PC-9 (cell line): Measurements from ENCODE around the gene NSL1. TPM values are rescaled to one million over a fixed set of nuclear protein-coding genes. Genes with fewer than 3 reads are reported as not detected.

Experiments used
- BruUV-seq: library from RNA; stranded (reverse); fragments of 400-500 nt; replicated peaks from 2 replicates; lab custom pipeline; 2021; lab: Mats Ljungman, UMichigan
- CTCF ChIA-PET: fragments of 300-600 bp; sonication (Branson Sonifier 250); formaldehyde crosslinking; loops from one replicate; lab custom pipeline; 2022; ENCODE audit warnings: antibody characterized with exemption; lab: Charles Lee
- POLR2A ChIA-PET: fragments of 300-600 bp; sonication (Branson Sonifier 250); formaldehyde crosslinking; loops from one replicate; lab custom pipeline; 2022; ENCODE audit warnings: antibody characterized with exemption; ENCODE audit not compliant: unreplicated experiment; lab: Charles Lee
- DNase-seq, 2 experiments: peaks; one replicate each; pipeline versions ENCODE4 v3.0.0 to v3.0.0-alpha.2; 2015 to 2022; ENCODE audit warnings: mixed read lengths in 1 of 2
- H2AFZ ChIP-seq: fragments of 200-600 bp; sonication (generic); 2 replicates; pipeline ENCODE4 v1.8.1; 2017; ENCODE audit warnings: antibody characterized with exemption
- H3F3A ChIP-seq: fragments of 200-600 bp; sonication (generic); 2 replicates; pipeline ENCODE4 v1.8.1; 2017; ENCODE audit warnings: antibody characterized with exemption, mild to moderate bottlenecking, low read depth; ENCODE audit not compliant: insufficient read depth
- H3K27ac ChIP-seq: fragments of 200-600 bp; sonication (generic); 2 replicates; pipeline ENCODE4 v1.6.1; 2016; ENCODE audit warnings: mixed run types
- H3K27me3 ChIP-seq: fragments of 200-600 bp; sonication (generic); 2 replicates; pipeline ENCODE4 v1.6.1; 2016; ENCODE audit warnings: low read depth, mixed run types; ENCODE audit not compliant: insufficient read depth
- H3K36me3 ChIP-seq: fragments of 200-600 bp; sonication (generic); 2 replicates; pipeline ENCODE4 v1.6.1; 2016; ENCODE audit warnings: low read depth, mixed run types
- H3K4me1 ChIP-seq: fragments of 200-600 bp; sonication (generic); replicated peaks from 2 replicates; pipeline ENCODE4 v1.6.1; 2016; ENCODE audit warnings: mixed run types; ENCODE audit not compliant: insufficient read depth
- H3K4me2 ChIP-seq: fragments of 200-600 bp; sonication (generic); 2 replicates; pipeline ENCODE4 v1.6.1; 2017; ENCODE audit warnings: mixed run types
- H3K4me3 ChIP-seq: fragments of 200-600 bp; sonication (generic); 2 replicates; pipeline ENCODE4 v1.6.1; 2016; ENCODE audit warnings: mixed run types
- H3K79me2 ChIP-seq: fragments of 200-600 bp; sonication (generic); 2 replicates; pipeline ENCODE4 v1.6.1; 2017; ENCODE audit warnings: low read depth, mixed run types
- H3K9me2 ChIP-seq: fragments of 200-600 bp; sonication (generic); 2 replicates; pipeline ENCODE4 v1.8.1; 2017; ENCODE audit warnings: mild to moderate bottlenecking; ENCODE audit not compliant: insufficient read depth
- H3K9me3 ChIP-seq: fragments of 200-600 bp; sonication (generic); 2 replicates; pipeline ENCODE4 v1.8.1; 2016; ENCODE audit warnings: low read depth; ENCODE audit not compliant: insufficient read depth
- H4K20me1 ChIP-seq: fragments of 200-600 bp; sonication (generic); 2 replicates; pipeline ENCODE4 v1.8.1; 2017; ENCODE audit not compliant: insufficient read depth
- CTCF ChIP-seq: fragments of 200-600 bp; sonication (generic); conservative IDR thresholded peaks from 2 replicates; pipeline ENCODE4 v1.6.1; 2017; ENCODE audit warnings: mixed run types, antibody characterized with exemption, mild to moderate bottlenecking, moderate library complexity
- EZH2 ChIP-seq: fragments of 200-600 bp; sonication (generic); IDR thresholded peaks from 2 replicates; pipeline ENCODE4 v1.8.0; 2017; ENCODE audit warnings: antibody characterized with exemption, low read depth
- intact Hi-C: fragments of 100-400 bp; cut with micrococcal nuclease; formaldehyde crosslinking; loops from one replicate; pipeline ENCODE4 v1.10.0; 2022; ENCODE audit not compliant: unreplicated experiment
- total RNA-seq: library from RNA; stranded (reverse); gene quantifications from 2 replicates; pipeline ENCODE4 v1.2.3, GENCODE V29; 2021

Gene NSL1
- total RNA-seq, 1 experiment from 2014 or later = 32.4 TPM

DNA sequence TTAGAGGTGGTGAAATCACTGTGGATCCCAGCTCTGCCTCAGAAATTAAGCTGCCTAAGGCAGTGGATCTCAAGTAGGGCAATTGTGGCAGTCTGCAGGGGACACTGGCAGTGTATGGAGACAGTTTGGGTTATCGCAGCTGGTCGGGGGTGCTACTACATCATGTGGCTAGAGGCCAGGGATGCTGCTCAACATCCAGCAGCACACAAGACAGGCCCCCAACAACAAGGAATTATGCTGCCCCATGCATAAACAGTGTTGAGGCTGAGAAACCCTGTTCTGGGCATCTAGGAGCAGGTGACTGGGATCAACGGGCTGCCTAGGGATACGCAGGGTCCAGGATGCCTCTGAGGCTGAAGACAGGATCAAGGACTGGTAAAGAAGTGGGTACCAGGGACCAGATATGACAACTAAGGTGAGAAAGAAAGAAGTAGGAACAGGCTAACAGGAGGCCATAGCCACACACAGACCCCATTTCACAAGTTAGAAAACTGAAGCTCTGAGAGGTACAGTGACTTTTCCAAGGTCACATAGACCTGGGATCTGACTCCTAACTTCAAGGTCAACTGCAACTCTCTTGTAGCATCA lies 100.7 kb downstream of the NSL1 start:
- H3K4me3 ChIP-seq = no peak overlapping the region
- no peak for DNase-seq
- CTCF ChIA-PET = no interaction called here

GRCh38 chr1:212689758-212690529 lies 101.6 kb downstream of the NSL1 start:
- Histone ChIP-seq H3K79me2 (no peaks in the 10 kb centered on the region), H3K9me2 (no peaks in the 10 kb centered on the region), H3K4me3 (no peak overlapping the region), H3K27me3 (peaks cover 74% of the 10 kb centered on the region), H3K36me3 (no peaks in the 10 kb centered on the region), H3K27ac (no peak overlapping the region), H3F3A (no peaks in the 10 kb centered on the region), H3K4me1 (no peaks in the 10 kb centered on the region), H4K20me1 (no peaks in the 10 kb centered on the region), H2AFZ (no peak overlapping the region), H3K9me3 (no peaks in the 10 kb centered on the region), H3K4me2 (no peak overlapping the region)
- ChIA-PET POLR2A (no interaction called here), CTCF (no interaction called here)
- DNase-seq = no peak
- TF ChIP-seq CTCF (no peak), EZH2 (no peak)
- no TSS peak for BruUV-seq
- intact Hi-C loops = no loop called here

More for the DNA sequence above, 100.7 kb downstream of the NSL1 start:
- H3K36me3 ChIP-seq = no peaks in the 10 kb centered on the region
- BruUV-seq = no TSS peak
- H4K20me1 ChIP-seq = no peaks in the 10 kb centered on the region
- H3K9me3 ChIP-seq = no peaks in the 10 kb centered on the region
- intact Hi-C loops = no loop called here
- POLR2A ChIA-PET = no interaction called here
- H3K79me2 ChIP-seq = no peaks in the 10 kb centered on the region
- H3F3A ChIP-seq = no peaks in the 10 kb centered on the region
- no peak for TF ChIP-seq EZH2
- no peak for TF ChIP-seq CTCF
- no peak overlapping the region for H3K4me2 ChIP-seq
- no peak overlapping the region for H3K27ac ChIP-seq
- H3K4me1 ChIP-seq = no peaks in the 10 kb centered on the region
- H3K9me2 ChIP-seq = no peaks in the 10 kb centered on the region
- peaks cover 82% of the 10 kb centered on the region for H3K27me3 ChIP-seq
- no peak overlapping the region for H2AFZ ChIP-seq

GRCh38 chr1:212689196-212689725 lies 102.3 kb downstream of the NSL1 start:
- H2AFZ ChIP-seq = no peak overlapping the region
- no peaks in the 10 kb centered on the region for H3K9me2 ChIP-seq
- H3F3A ChIP-seq = no peaks in the 10 kb centered on the region
- BruUV-seq = no TSS peak
- peaks cover 73% of the 10 kb centered on the region for H3K27me3 ChIP-seq
- DNase-seq = no peak
- H3K9me3 ChIP-seq = no peaks in the 10 kb centered on the region
- H3K4me1 ChIP-seq = no peaks in the 10 kb centered on the region
- H3K36me3 ChIP-seq = no peaks in the 10 kb centered on the region
- no peak overlapping the region for H3K4me3 ChIP-seq
- H3K27ac ChIP-seq = no peak overlapping the region
- CTCF ChIA-PET = no interaction called here
- TF ChIP-seq CTCF = no peak
- no peak for TF ChIP-seq EZH2
- H3K4me2 ChIP-seq = no peak overlapping the region
- H3K79me2 ChIP-seq = no peaks in the 10 kb centered on the region
- H4K20me1 ChIP-seq = no peaks in the 10 kb centered on the region
- POLR2A ChIA-PET = no interaction called here
- intact Hi-C loops = no loop called here
